Breast epithelium (tissue), 3 donors: ENCODE measurements around the gene NDUFAF3.

Source experiments
- POLR2A ChIP-seq: fragments of 450-650 bp; IDR thresholded peaks from one replicate; pipeline ENCODE4 v1.6.1; 2016; ENCODE audit warnings: antibody characterized with exemption, mild to moderate bottlenecking, moderate library complexity
- POLR2AphosphoS5 ChIP-seq, 3 donors: sonication (generic); formaldehyde crosslinking; IDR thresholded peaks; one replicate each; pipeline ENCODE4 v1.6.1; 2017; ENCODE audit warnings: antibody characterized with exemption in 3 of 3
- TF ChIP-seq, protein P1 (sequence below), 3 donors: fragments of 450-650 bp; IDR thresholded peaks; one replicate each; pipeline ENCODE4 v1.5.1; 2016 to 2017; ENCODE audit warnings: antibody characterized with exemption in 3 of 3, mild to moderate bottlenecking in 3 of 3, moderate library complexity in 3 of 3

DNA sequence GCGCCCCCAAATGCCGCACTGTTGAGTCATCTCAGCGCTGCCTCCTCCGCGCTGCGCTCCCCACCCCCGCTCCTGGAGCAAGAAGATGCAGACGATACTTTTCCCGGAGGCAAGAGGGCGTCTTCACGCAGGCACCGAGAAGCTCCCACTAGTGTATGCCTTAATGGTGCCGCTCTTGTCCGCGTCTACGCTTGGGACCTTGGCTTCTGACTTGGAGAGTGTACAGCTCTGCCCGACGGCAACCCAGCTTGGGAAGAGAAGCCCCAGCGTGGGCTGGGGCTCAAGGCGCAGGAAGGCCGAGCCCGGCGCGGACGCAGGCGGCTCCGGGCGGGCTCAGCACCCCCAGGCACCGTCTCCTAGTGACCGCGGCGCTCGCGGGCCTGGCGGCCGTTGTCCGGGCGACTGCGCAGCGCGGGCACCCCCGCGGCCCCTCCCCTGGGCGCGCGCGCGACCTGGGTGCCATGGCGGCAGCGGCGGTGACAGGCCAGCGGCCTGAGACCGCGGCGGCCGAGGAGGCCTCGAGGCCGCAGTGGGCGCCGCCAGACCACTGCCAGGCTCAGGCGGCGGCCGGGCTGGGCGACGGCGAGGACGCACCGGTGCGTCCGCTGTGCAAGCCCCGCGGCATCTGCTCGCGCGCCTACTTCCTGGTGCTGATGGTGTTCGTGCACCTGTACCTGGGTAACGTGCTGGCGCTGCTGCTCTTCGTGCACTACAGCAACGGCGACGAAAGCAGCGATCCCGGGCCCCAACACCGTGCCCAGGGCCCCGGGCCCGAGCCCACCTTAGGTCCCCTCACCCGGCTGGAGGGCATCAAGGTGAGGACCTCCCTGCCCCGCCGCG is 31.9 kb upstream of the NDUFAF3 start, which contains the start of gene P4HTM:
- TF ChIP-seq, protein P1, sequence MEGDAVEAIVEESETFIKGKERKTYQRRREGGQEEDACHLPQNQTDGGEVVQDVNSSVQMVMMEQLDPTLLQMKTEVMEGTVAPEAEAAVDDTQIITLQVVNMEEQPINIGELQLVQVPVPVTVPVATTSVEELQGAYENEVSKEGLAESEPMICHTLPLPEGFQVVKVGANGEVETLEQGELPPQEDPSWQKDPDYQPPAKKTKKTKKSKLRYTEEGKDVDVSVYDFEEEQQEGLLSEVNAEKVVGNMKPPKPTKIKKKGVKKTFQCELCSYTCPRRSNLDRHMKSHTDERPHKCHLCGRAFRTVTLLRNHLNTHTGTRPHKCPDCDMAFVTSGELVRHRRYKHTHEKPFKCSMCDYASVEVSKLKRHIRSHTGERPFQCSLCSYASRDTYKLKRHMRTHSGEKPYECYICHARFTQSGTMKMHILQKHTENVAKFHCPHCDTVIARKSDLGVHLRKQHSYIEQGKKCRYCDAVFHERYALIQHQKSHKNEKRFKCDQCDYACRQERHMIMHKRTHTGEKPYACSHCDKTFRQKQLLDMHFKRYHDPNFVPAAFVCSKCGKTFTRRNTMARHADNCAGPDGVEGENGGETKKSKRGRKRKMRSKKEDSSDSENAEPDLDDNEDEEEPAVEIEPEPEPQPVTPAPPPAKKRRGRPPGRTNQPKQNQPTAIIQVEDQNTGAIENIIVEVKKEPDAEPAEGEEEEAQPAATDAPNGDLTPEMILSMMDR (IDR thresholded peaks at IDR 0.05) = peak in 1 of 3 donors; percentile 23
- TF ChIP-seq POLR2A = peak; percentile 33
- TF ChIP-seq POLR2AphosphoS5 (IDR thresholded peaks at IDR 0.05) = peak; percentile 86 to 91 (median 86)
